CD4-positive, alpha-beta T cell treated with Interleukin-4 for 1 hour (primary cell): ENCODE data around the gene SOX14.

Source experiments
- DNase-seq, 2 donors: peaks; one replicate each; pipeline ENCODE4 v3.0.0-alpha.2; 2020 to 2022

Gene SOX14

GRCh38 chr3:137764001-137764433 lies at the start of gene SOX14:
Gene SOX14, plus strand, starts transcription at chr3:137764315. Its CDS starts 470 bp downstream, at chr3:137764785.
- DNase-seq, result no peak

DNA sequence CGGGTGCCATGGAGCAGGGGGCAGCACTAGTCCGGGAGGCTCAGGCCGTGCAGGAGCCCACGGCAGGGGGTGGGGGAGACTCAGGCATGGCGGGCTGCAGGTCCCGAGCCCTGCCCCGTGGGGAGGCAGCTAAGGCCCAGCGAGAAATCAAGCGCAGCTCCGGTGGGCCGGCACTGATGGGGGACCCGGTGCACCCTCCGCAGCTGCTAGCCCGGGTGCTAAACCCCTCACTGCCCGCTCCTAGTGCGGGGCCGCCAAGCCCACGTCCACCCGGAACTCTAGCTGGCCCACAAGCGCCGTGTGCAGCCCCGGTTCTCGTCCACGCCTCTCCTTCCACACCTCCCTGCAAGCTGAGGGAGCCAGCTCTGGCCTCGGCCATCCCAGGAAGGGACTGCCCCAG lies 49.6 kb upstream of the SOX14 start:
- DNase-seq, result no peak

DNA sequence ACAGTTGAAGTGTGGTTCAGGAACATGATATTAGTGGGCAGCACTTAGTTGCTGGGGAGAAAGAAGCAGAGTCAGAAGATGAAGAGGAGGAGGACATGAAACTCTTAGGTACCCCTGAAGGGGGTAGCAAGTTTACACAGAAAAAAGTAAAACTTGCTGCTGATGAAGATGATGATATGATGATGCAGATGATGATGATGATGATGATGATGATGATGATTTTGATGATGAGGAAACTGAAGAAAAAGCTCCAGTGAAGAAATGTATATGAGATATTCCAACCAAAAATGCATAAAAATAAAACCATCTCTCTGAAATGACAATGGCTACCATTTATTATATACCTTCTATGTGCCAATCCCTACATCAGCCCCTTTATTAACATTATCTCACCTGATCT lies 39.9 kb upstream of the SOX14 start:
- no peak for DNase-seq

DNA sequence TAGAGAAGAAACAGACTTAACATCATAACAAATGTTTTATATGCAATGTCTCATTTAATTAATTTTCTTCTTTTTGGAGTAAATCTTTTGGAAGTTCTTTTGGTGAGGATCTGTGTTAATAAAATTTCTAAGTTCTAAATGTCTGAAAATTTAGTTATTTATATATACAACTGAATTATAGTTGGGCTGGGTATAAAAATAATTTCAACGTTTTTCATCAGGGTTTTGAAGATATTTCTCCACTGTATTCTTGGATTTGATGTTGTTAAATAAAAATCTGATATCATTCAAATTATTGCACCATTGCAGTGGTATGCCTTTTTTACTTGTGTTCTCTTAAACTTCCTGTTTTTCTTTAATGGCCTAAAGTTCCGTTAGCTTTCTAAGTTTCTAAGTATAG lies 26.9 kb upstream of the SOX14 start:
- no peak for DNase-seq

GRCh38 chr3:137738710-137739109 lies 25.4 kb upstream of the SOX14 start:
- DNase-seq, result no peak

DNA sequence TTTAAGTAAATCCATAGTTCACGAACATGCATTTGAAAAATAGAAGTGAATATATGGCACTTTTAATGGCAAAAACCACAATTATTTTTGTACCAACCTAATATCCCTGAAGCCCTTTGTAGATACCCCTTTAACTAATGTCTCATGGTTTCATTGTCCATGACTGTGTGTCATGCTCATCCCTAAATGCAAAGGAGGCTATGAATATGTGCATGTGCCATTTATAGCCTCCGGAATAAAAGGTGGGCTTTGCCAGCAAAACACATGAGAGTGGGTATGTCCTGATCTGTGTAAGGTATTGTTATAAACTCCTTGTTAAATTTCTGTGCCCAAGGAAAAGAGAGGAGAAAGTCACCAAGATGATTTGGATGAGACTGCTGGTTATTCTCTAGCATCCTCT lies 20.5 kb upstream of the SOX14 start:
- no peak for DNase-seq

GRCh38 chr3:137746808-137747207 lies 17.3 kb upstream of the SOX14 start:
- no peak for DNase-seq

DNA sequence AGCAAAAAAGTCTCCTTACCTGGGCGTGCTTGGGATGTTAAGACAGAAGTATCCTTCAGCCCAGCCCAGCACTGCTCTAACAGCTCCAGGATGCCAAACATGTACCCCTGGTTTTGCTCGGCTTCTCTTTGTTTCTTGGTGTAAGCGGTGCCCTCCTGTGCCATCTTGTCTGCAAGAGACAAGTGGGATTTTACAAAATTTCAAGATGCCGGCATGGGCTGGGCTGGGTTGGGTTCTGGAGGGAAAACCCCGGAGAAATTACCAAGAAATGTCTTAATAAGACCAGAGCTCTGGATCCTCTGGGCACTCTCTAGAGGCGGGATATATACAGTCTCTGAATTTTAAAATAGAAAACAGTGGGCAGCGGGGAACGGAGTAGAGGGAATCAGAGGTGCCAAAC lies 4.6 kb upstream of the SOX14 start:
- DNase-seq, result no peak

- no peak for DNase-seq
Observed at GRCh38 chr3:137760341-137761098, 3.6 kb upstream of the SOX14 start.

DNA sequence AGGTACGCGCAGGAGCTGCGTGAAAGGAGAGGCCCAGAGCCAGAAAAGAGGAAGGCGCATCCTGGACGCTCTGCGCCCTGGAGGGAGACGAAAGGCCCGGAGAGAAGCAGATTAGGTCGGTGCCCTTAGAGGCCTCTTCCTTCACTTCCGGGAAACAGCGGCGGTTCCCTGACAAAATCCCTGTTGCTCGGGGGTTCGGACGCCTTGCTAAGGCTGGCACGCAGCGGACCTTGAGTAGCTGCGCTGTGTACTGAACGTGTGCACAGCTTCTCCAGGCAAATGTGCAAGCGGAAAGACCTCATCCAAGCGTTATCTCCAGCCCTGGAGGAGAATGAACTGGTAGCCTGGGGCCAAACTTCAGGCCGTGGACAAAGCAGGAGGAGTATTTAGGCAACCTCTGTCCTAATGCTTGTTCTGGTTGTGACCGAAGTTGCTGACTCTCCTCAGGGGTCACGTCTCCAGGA lies 3.0 kb upstream of the SOX14 start:
- DNase-seq, result no peak

DNA sequence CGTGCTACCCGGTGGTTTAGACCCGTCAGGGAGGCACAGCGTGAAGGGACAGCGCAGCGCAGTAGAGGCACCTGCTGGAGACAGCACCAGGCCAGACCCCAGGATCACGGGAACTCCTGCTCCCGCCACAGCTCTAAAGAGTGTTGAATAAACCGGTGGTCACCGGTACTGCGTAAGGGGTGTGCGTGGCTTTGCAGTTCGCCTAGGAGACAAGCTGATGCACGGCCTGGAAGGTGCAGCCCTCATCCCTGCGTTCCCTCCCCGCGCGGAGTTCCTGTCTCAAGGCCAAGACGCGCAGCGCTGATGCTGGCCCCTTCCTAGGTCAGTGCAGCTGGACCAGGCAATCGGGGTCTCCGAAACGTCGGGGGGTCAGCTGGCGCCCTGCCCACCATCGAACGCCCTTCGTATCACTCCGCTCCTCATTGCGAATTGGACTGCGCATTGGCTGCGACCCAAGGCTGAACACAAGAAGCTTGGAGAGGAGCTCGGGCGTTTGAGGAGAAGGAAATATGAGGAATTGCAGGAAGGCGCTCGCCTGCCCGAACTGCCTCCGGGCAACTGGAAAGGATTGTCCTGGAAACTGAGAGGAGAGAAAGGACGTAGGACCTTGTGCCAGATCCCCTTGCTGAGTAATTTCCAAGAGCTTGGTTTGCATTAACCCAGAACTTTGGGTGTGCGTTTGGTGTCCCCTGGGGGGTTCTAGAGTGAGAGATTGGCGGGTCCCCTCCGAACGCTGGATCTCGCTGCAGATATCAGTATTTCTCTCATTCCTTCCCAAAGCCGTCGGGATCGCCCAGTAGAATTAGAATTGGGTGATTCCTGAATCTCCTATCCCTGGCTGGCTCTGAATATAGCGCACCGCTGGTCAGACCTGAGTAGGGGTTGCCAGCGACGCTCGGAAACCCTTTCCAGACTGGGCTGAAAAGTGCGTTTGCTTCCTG lies 2.3 kb upstream of the SOX14 start:
- DNase-seq, result no peak

DNA sequence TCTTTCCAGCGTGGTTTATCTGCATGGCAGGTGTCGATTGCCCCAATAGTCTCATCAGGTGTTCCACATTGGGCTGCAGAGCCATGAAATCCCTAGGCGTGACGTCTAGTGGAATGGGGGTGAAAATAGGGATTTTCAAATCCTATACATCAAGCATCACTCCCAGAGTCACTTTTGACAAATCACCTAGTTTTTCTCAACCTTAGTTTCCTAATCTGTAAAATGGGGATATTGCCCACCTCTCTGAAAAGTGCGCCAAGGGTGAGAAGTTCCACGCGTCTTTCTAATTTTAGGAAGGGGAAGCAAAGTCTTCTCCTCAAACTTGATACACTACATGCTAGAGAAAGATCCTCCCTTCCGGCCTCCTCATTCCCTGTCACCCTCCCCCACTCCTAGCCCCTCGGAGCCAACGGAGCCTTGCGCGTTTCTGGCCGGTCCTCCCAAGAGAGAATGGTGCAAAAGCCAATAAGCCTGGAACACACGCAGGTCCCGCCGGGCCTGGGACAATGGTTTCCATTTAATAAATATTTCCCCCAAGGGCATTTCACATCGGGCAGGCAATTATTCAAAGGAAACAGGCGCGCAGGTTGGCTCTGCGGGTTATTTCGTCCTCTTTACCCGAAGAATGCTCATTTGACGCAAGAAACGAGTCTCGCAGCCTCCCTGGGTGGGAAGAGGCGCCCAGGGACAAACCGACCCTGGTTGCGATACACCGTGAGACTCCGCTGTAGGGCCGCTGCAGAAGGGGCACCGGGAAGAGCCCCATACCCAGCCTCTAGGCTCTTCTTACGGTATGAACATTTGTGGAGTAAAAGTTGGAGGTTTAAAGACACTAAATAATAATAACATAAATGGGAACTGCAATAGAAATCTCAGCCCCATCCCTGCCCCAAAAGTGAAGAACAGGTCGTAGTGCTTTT lies 1.2 kb upstream of the SOX14 start:
- no peak for DNase-seq

DNA sequence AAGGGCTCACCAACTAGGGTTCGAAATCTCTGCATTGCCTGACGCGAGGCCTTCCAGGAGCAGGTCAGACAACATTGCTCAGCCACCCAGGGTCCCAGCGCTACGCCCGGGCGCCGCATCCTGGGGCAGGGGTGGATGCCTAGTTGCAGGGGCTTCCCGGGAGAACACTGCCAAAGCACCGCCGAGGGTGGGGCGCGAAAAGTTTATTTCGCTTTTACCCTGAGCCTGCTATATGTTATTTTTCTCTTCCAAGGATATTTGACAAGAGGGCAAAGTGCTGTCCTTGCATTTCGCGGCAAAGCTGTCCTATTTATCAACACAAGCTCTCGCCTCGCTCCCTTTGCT lies 549 bp upstream of the SOX14 start:
- no peak for DNase-seq

DNA sequence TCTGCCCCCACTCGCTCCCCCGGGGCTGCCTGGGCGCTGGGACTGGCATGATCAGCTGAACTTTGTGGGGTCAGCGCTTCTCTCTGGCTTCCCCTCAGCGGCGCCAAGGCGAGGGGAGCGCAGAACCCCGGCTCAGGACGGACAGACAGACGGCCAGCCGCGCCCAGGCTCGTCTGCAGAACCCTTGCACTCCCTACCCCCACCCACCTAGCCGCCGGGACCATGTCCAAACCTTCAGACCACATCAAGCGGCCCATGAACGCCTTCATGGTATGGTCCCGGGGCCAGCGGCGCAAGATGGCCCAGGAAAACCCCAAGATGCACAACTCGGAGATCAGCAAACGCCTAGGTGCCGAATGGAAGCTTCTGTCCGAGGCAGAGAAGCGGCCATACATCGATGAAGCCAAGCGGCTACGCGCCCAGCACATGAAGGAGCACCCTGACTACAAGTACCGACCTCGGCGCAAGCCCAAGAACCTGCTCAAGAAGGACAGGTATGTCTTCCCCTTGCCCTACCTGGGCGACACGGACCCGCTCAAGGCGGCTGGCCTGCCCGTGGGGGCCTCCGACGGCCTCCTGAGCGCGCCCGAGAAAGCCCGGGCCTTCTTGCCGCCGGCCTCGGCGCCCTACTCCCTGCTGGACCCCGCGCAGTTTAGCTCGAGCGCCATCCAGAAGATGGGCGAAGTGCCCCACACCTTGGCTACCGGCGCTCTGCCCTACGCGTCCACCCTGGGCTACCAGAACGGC lies 621 bp downstream of the SOX14 start:
- DNase-seq, result no peak

GRCh38 chr3:137765310-137766033 lies 1.4 kb downstream of the SOX14 start:
- DNase-seq, result no peak

GRCh38 chr3:137766041-137766875 lies 2.1 kb downstream of the SOX14 start:
- no peak for DNase-seq

DNA sequence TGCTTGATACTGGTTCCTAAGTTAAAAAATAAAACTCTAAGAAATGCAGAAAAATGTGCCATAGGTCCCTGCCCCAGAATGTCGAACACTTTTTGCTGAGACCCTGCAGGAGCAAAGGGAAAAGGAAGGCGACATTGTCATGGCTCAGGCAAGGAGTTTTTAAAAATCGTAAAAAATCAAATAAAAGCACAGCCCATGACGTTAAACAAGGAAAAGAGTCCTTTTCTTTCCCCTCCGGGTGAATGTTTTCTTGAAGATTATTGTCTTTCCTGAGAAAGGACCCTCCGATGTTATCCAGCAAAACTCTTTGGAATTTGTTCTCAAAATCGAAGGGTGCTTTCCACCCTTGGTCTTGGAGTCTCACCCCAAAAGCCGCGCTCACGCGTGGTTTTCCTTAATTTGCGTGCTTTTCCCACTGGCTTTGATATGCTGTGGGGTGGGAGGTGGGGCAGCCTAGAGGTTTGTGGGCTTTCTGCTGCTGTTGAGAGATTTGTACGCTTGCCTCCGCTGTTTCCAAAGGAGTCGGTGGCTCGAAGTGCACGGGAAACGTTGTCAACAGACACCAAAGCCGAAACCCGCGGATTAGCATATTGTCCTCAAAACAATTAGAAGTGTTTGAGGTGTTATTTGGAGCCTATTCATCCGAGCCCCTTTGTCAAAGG lies 2.9 kb downstream of the SOX14 start:
- DNase-seq, result no peak

- DNase-seq, result no peak
Observed at GRCh38 chr3:137767538-137768360, 3.6 kb downstream of the SOX14 start.
